ENCODE measurements around the gene C5orf15. TPM values are rescaled to one million over a fixed set of nuclear protein-coding genes. Genes with fewer than 3 reads are reported as not detected.

The C5orf15 gene
- polyA plus RNA-seq, 1 donor (not counting 4 experiments of a cell fraction or from before 2014, with no cell fraction given), result 86.9 TPM

DNA sequence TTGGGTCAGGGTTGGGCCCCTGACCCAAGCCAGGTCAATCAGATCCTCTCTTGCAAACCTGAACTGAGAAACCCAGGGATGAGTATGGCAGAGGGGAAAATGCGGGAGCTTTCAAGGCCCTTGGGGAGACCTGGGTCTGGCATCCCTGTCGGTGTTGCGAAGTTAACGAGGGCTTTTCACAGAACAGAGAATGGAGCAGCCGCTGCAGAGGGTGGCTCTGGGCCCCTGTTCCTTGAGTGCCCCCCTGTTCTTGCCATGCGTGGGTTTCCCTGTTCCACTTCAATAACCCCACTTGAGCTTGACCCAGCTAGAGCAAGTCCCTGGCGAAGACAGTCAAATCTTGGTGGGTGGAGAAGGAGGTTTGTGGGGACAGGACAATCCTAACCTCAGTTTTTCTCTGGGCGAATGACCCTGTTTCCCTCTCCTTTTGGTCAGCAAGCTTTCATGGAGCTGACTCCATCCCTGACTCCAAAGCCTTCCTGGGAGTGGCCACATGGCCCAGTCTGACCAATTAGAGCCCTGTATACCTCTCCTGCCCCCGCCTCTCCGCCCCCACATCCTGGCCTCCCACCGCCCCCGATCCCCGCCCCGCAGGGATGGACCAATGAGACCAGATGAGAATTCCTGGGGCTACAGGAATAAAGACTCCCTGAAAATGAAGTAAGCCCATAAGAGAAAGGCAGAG lies 39.3 kb upstream of the C5orf15 start:
- peaks cover 6% of the 10 kb centered on the region for H4K20me1 ChIP-seq (ENCODE audit: control insufficient read depth, extremely low read depth, insufficient read depth, low read length)
- peaks cover 0 to 7% of the 10 kb centered on the region in 2 experiments for H3K36me3 ChIP-seq (ENCODE audit: control insufficient read depth in 2 of 2, extremely low read depth in 1 of 2, insufficient read depth in 2 of 2, low read length in 2 of 2)
- H3K9ac ChIP-seq (ENCODE audit: control insufficient read depth, extremely low read depth, insufficient read depth, low read length), result no peak overlapping the region
- H3K27me3 ChIP-seq (ENCODE audit: control insufficient read depth, extremely low read depth, insufficient read depth, low read length), result no peaks in the 10 kb centered on the region
- no peak overlapping the region for H3K4me2 ChIP-seq (ENCODE audit: control insufficient read depth, extremely low read depth, insufficient read depth, low read depth, low read length)
- H3K4me1 ChIP-seq (ENCODE audit: control insufficient read depth, extremely low read depth, insufficient read depth, low read length), result peaks cover 15% of the 10 kb centered on the region
- H3K27ac ChIP-seq (ENCODE audit: control insufficient read depth, insufficient read depth, low read length), result no peak overlapping the region
- no peak for FAIRE-seq
- H2AFZ ChIP-seq (ENCODE audit: control insufficient read depth, low read length), result no peak overlapping the region
- no peak for DNase-seq (ENCODE audit: low read depth, low spot score)
- no peak for TF ChIP-seq EZH2 (IDR thresholded peaks at IDR 0.05; ENCODE audit: low read length)
- TF ChIP-seq, protein P1, sequence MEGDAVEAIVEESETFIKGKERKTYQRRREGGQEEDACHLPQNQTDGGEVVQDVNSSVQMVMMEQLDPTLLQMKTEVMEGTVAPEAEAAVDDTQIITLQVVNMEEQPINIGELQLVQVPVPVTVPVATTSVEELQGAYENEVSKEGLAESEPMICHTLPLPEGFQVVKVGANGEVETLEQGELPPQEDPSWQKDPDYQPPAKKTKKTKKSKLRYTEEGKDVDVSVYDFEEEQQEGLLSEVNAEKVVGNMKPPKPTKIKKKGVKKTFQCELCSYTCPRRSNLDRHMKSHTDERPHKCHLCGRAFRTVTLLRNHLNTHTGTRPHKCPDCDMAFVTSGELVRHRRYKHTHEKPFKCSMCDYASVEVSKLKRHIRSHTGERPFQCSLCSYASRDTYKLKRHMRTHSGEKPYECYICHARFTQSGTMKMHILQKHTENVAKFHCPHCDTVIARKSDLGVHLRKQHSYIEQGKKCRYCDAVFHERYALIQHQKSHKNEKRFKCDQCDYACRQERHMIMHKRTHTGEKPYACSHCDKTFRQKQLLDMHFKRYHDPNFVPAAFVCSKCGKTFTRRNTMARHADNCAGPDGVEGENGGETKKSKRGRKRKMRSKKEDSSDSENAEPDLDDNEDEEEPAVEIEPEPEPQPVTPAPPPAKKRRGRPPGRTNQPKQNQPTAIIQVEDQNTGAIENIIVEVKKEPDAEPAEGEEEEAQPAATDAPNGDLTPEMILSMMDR (optimal IDR thresholded peaks at IDR 0.05 in 1 of 3, IDR thresholded peaks at IDR 0.05 in 1 of 3, conservative IDR thresholded peaks at IDR 0.05 in 1 of 3; ENCODE audit: extremely low read depth in 1 of 3, insufficient read depth in 2 of 3, low read length in 3 of 3), result no peak
- peaks cover 24% of the 10 kb centered on the region for H3K79me2 ChIP-seq (ENCODE audit: control insufficient read depth, insufficient read depth, low read length)
- no peak overlapping the region for H3K4me3 ChIP-seq (ENCODE audit: control insufficient read depth in 2 of 3, extremely low read depth in 1 of 3, insufficient read depth in 2 of 3, low read depth in 1 of 3, low read length in 3 of 3)
- dilution Hi-C loops (cut with MboI; ENCODE audit: extremely low pct_ligation_motif_present, low sequenced_read_pairs), result no loop called here
- H3K9me3 ChIP-seq (ENCODE audit: control insufficient read depth, low read depth, low read length), result no peaks in the 10 kb centered on the region
- peaks cover 2% of the 10 kb centered on the region for H3K9me1 ChIP-seq (ENCODE audit: control insufficient read depth, extremely low read depth, insufficient read depth, low read length)

DNA sequence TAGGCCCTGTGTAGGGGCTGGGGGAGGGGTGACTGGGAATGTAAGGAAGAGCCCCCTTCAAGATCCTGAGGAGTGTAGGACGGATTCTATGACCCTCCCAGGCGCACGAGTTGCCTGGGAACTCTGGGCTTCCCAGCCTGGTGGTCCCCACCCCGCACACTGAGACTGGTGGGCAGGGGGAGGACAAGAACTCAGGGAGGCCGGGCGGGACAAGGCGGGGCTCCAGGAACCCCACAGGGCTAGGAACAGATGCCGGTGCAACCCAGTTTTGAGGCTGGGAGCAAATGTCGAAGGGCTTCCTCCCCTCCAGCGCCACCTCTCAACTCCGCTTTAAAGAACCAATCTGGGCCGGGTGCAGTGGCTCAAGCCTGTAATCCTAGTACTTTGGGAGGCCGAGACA lies 37.7 kb upstream of the C5orf15 start:
- peaks cover 2% of the 10 kb centered on the region for H3K9me1 ChIP-seq (ENCODE audit: control insufficient read depth, extremely low read depth, insufficient read depth, low read length)
- DNase-seq (ENCODE audit: low read depth, low spot score) (no peak), FAIRE-seq (no peak)
- H3K36me3 ChIP-seq (ENCODE audit: control insufficient read depth in 2 of 2, extremely low read depth in 1 of 2, insufficient read depth in 2 of 2, low read length in 2 of 2), result peaks cover 4 to 18% of the 10 kb centered on the region in 2 experiments
- H3K4me3 ChIP-seq (ENCODE audit: control insufficient read depth in 2 of 3, extremely low read depth in 1 of 3, insufficient read depth in 2 of 3, low read depth in 1 of 3, low read length in 3 of 3), result peak overlapping the region in 1 of 3 experiments; percentile 93
- no peak overlapping the region for H2AFZ ChIP-seq (ENCODE audit: control insufficient read depth, low read length)
- H3K79me2 ChIP-seq (ENCODE audit: control insufficient read depth, insufficient read depth, low read length), result peaks cover 40% of the 10 kb centered on the region
- H3K27ac ChIP-seq (ENCODE audit: control insufficient read depth, insufficient read depth, low read length), result no peak overlapping the region
- no peaks in the 10 kb centered on the region for H3K9me3 ChIP-seq (ENCODE audit: control insufficient read depth, low read depth, low read length)
- H4K20me1 ChIP-seq (ENCODE audit: control insufficient read depth, extremely low read depth, insufficient read depth, low read length), result peaks cover 19% of the 10 kb centered on the region
- H3K9ac ChIP-seq (ENCODE audit: control insufficient read depth, extremely low read depth, insufficient read depth, low read length), result no peak overlapping the region
- H3K27me3 ChIP-seq (ENCODE audit: control insufficient read depth, extremely low read depth, insufficient read depth, low read length), result no peaks in the 10 kb centered on the region
- peaks cover 20% of the 10 kb centered on the region for H3K4me1 ChIP-seq (ENCODE audit: control insufficient read depth, extremely low read depth, insufficient read depth, low read length)
- dilution Hi-C loops (cut with MboI; ENCODE audit: extremely low pct_ligation_motif_present, low sequenced_read_pairs), result no loop called here
- TF ChIP-seq, protein P1 (optimal IDR thresholded peaks at IDR 0.05 in 1 of 3, IDR thresholded peaks at IDR 0.05 in 1 of 3, conservative IDR thresholded peaks at IDR 0.05 in 1 of 3; ENCODE audit: extremely low read depth in 1 of 3, insufficient read depth in 2 of 3, low read length in 3 of 3), result no peak
- TF ChIP-seq EZH2 (IDR thresholded peaks at IDR 0.05; ENCODE audit: low read length), result no peak
- H3K4me2 ChIP-seq (ENCODE audit: control insufficient read depth, extremely low read depth, insufficient read depth, low read depth, low read length), result peak overlapping the region; percentile 85
